Heart right ventricle (tissue), 16 donors: ENCODE data around the gene HS6ST3. TPM values are rescaled to one million over a fixed set of nuclear protein-coding genes. Genes with fewer than 3 reads are reported as not detected.

Experiments
- ATAC-seq, 8 donors: fragments of 200-7000 bp; cut with Tn5 transposase; one replicate each; pipeline ENCODE4 v1.9.1; 2020; ENCODE audit warnings: mild to moderate bottlenecking in 8 of 8, moderate library complexity in 8 of 8, moderate number of reproducible peaks in 1 of 8
- DNase-seq, 2 donors: peaks; one replicate each; pipeline ENCODE4 v3.0.0-alpha.2; 2020
- H3K27ac ChIP-seq, 10 donors: fragments of 200-600 bp; sonication (generic) in 2 of 10; one replicate each; pipeline versions ENCODE4 v1.5.0 to v1.8.0; 2020 to 2022; ENCODE audit warnings: mild to moderate bottlenecking in 3 of 10
- H3K27me3 ChIP-seq, 7 donors: fragments of 200-600 bp; one replicate each; pipeline ENCODE4 v1.8.0; 2021 to 2022; ENCODE audit warnings: mild to moderate bottlenecking in 2 of 7
- H3K36me3 ChIP-seq, 9 donors: fragments of 200-600 bp; sonication (generic) in 1 of 9; one replicate each; pipeline versions ENCODE4 v1.5.0 to v1.8.0; 2020 to 2022; ENCODE audit warnings: mild to moderate bottlenecking in 2 of 9
- H3K4me1 ChIP-seq, 9 donors: fragments of 200-600 bp; sonication (generic) in 1 of 9; one replicate each; pipeline versions ENCODE4 v1.5.0 to v1.8.0; 2020 to 2022; ENCODE audit warnings: mild to moderate bottlenecking in 4 of 9
- H3K4me3 ChIP-seq, 10 donors: fragments of 200-600 bp; sonication (generic) in 2 of 10; one replicate each; pipeline versions ENCODE4 v1.5.0 to v1.8.0; 2020 to 2022; ENCODE audit warnings: mild to moderate bottlenecking in 7 of 10, moderate library complexity in 2 of 10
- H3K9me3 ChIP-seq, 11 donors: fragments of 200-600 bp in 10 of 11; sonication (generic) in 2 of 11; one replicate each; pipeline versions ENCODE4 v1.5.0 to v1.8.0; 2013 to 2022; ENCODE audit warnings: mild to moderate bottlenecking in 2 of 11, control low read depth in 1 of 11, moderate library complexity in 1 of 11
- CTCF ChIP-seq, 9 donors: fragments of 200-600 bp; sonication (generic) in 2 of 9; IDR thresholded peaks; one replicate each; pipeline versions ENCODE4 v1.5.0 to v1.8.0; 2021 to 2022; ENCODE audit warnings: antibody characterized with exemption in 9 of 9, mild to moderate bottlenecking in 5 of 9, moderate library complexity in 1 of 9
- WGBS, 2 donors: extraction: QIAGEN DNeasy Blood & Tissue Kit; methylation state at CpG; one replicate each; pipeline ENCODE4 v1.1.7; 2013; ENCODE audit warnings: inconsistent platforms in 1 of 2; 5-methylcytosine and 5-hydroxymethylcytosine counted together
- intact Hi-C, 10 donors: fragments of 100-400 bp; cut with DNase I; formaldehyde crosslinking; loops; one replicate each; pipeline versions ENCODE4 v1.11.1 to v1.14.2; 2022
- polyA plus RNA-seq, 2 donors: library from polyadenylated mRNA; stranded (reverse); fragments of 200-250 nt; gene quantifications; one replicate each; pipeline ENCODE4 v1.2.3, GENCODE V29; 2013
- total RNA-seq, 10 donors: library from RNA; stranded (reverse); fragmentation: NEBNext Ultra II Directional in 3 of 10; extraction: Animal tissue kit (Norgen Biotek cat#: 25700) in 3 of 10; gene quantifications; one replicate each; pipeline versions ENCODE4 v1.2.1 to v1.2.4, GENCODE V29; 2021 to 2023
- donor health status: Arrhythmogenic right ventricular cardiomyopathy.
- donor health status: ischemic (EF 13 %, LVEDD 7.1; RV severe dilation, severe dysfunction).
- donor health status: healthy with polysubstance abuse.
- donor health status: DM: no; HTN: yes; CAD: no.
- donor health status: DM: no; HTN: no; CAD: no.
- donor health status: ischemic (EF 25% LVEDD 6.9; RV normal size, moderate dysfunction).
- donor health status: ischemic (EF 25% LVEDD 5.7; RV mildly dilated, moderate dysfunction).
- donor health status: healthy.
- donor health status: DM: yes; HTN: yes; CAD: no.
- donor health status: Ischemic cardiomyopathy.
- donor health status: ischemic (EF 35%, LVEDD 5.7; RV mildly dilated, moderate dysfunction).
- donor health status: nonischemic (EF 11% LVEDD 7.7; RV severe dilation, severe dysfunction).
- donor health status: DM: yes; HTN: yes; CAD: no.
- donor health status: PGD.
- donor health status: ischemic (EF 29% LVEDD 5.4; RV normal size, mild dysfunction).
- donor health status: nonischemic (EF 23%, LVEDD 6.1; RV moderate dilation, normal function).

The HS6ST3 gene
- total and polyA plus RNA-seq, 12 donors, result 0.01 to 7.6 (median 1.2) TPM

- WGBS, 2 donors, result 82 to 85% methylated on average over 5 of the region's 5 CpGs
- no peaks in the 10 kb centered on the region for H3K36me3 ChIP-seq
- H3K9me3 ChIP-seq, result no peaks in the 10 kb centered on the region
- H3K4me3 ChIP-seq, result no peak overlapping the region
- TF ChIP-seq CTCF (IDR thresholded peaks at IDR 0.05), result no peak
- DNase-seq (no peak), ATAC-seq (no peak)
- no peaks in the 10 kb centered on the region for H3K27me3 ChIP-seq
- intact Hi-C loops, result no loop called here
- no peaks in the 10 kb centered on the region for H3K4me1 ChIP-seq
- H3K27ac ChIP-seq, result no peak overlapping the region
Measured at GRCh38 chr13:96238241-96238640, 148.3 kb downstream of the HS6ST3 start.

- 78 to 87% methylated on average over 5 of the region's 5 CpGs for WGBS, 2 donors
- H3K27me3 ChIP-seq, result no peaks in the 10 kb centered on the region
- ATAC-seq (no peak), DNase-seq (no peak)
- no peaks in the 10 kb centered on the region for H3K4me1 ChIP-seq
- no peak overlapping the region for H3K27ac ChIP-seq
- intact Hi-C loops, result no loop called here
- H3K9me3 ChIP-seq, result no peaks in the 10 kb centered on the region
- H3K36me3 ChIP-seq, result no peaks in the 10 kb centered on the region
- TF ChIP-seq CTCF (IDR thresholded peaks at IDR 0.05), result no peak
- H3K4me3 ChIP-seq, result no peak overlapping the region
Measured at GRCh38 chr13:96238861-96239260, 149.0 kb downstream of the HS6ST3 start.

- no peak overlapping the region for H3K27ac ChIP-seq
- no peak for ATAC-seq
- no peaks in the 10 kb centered on the region for H3K4me1 ChIP-seq
- intact Hi-C loops, result no loop called here
- no peak for DNase-seq
- TF ChIP-seq CTCF (IDR thresholded peaks at IDR 0.05), result no peak
- no peaks in the 10 kb centered on the region for H3K36me3 ChIP-seq
- no peak overlapping the region for H3K4me3 ChIP-seq
- WGBS, 2 donors, result 49 to 66% methylated on average over 1 of the region's 1 CpG
- no peaks in the 10 kb centered on the region for H3K27me3 ChIP-seq
- no peaks in the 10 kb centered on the region for H3K9me3 ChIP-seq
Measured at GRCh38 chr13:96243376-96243775, 153.5 kb downstream of the HS6ST3 start.

GRCh38 chr13:96248103-96248502, 158.2 kb downstream of the HS6ST3 start:
- no peaks in the 10 kb centered on the region for H3K36me3 ChIP-seq
- no peak for DNase-seq
- TF ChIP-seq CTCF (IDR thresholded peaks at IDR 0.05), result no peak

More at GRCh38 chr13:96248103-96248502, 158.2 kb downstream of the HS6ST3 start:
- WGBS, 2 donors, result 54 to 62% methylated on average over 2 of the region's 2 CpGs
- ATAC-seq, result no peak
- Histone ChIP-seq H3K27ac (no peak overlapping the region), H3K9me3 (peaks cover 0 to 11% (median 0%) of the 10 kb centered on the region in 11 donors), H3K4me3 (no peak overlapping the region), H3K27me3 (no peaks in the 10 kb centered on the region), H3K4me1 (no peaks in the 10 kb centered on the region)
- intact Hi-C loops, result no loop called here
